DOHH2 (cell line): Measurements from ENCODE around the gene HAUS5.

Experiments
- EZH2phosphoT487 ChIP-seq: fragments of 200-600 bp; sonication (generic); IDR thresholded peaks from 2 replicates; pipeline ENCODE4 v1.6.1; 2017; ENCODE audit warnings: borderline replicate concordance, mild to moderate bottlenecking, antibody characterized with exemption, low read length, moderate library complexity, mixed read lengths
- TF ChIP-seq, protein P1 (sequence below): fragments of 200-600 bp; sonication (generic); IDR thresholded peaks from one replicate; pipeline ENCODE4 v1.5.1; 2014; ENCODE audit warnings: antibody characterized with exemption, mild to moderate bottlenecking, low read depth, low read length; ENCODE audit not compliant: poor library complexity, severe bottlenecking

GRCh38 chr19:35571406-35571965, 41.0 kb upstream of the HAUS5 start:
- TF ChIP-seq, protein P1, sequence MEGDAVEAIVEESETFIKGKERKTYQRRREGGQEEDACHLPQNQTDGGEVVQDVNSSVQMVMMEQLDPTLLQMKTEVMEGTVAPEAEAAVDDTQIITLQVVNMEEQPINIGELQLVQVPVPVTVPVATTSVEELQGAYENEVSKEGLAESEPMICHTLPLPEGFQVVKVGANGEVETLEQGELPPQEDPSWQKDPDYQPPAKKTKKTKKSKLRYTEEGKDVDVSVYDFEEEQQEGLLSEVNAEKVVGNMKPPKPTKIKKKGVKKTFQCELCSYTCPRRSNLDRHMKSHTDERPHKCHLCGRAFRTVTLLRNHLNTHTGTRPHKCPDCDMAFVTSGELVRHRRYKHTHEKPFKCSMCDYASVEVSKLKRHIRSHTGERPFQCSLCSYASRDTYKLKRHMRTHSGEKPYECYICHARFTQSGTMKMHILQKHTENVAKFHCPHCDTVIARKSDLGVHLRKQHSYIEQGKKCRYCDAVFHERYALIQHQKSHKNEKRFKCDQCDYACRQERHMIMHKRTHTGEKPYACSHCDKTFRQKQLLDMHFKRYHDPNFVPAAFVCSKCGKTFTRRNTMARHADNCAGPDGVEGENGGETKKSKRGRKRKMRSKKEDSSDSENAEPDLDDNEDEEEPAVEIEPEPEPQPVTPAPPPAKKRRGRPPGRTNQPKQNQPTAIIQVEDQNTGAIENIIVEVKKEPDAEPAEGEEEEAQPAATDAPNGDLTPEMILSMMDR, result no peak
- no peak for TF ChIP-seq EZH2phosphoT487
